Stomach (tissue), 4 donors: Measurements from ENCODE around the gene PKP2.

Source experiments
- CTCF ChIP-seq, 7 experiments: fragments of 450-650 bp in 4 of 7; fragments of 200-600 bp in 3 of 7; sonication (generic) in 3 of 7; IDR thresholded peaks; one replicate each; pipeline ENCODE4 v1.5.1; 2016 to 2019; ENCODE audit warnings: antibody characterized with exemption in 7 of 7, control low read depth in 2 of 7, mild to moderate bottlenecking in 1 of 7
- POLR2A ChIP-seq, 4 donors: fragments of 450-650 bp; IDR thresholded peaks; one replicate each; pipeline ENCODE4 v1.6.1; 2016; ENCODE audit warnings: antibody characterized with exemption in 4 of 4, control low read depth in 2 of 4, mild to moderate bottlenecking in 1 of 4, moderate library complexity in 1 of 4
- POLR2AphosphoS5 ChIP-seq, 3 donors: sonication (generic); formaldehyde crosslinking; IDR thresholded peaks; one replicate each; pipeline ENCODE4 v1.6.1; 2016; ENCODE audit warnings: antibody characterized with exemption in 3 of 3

DNA sequence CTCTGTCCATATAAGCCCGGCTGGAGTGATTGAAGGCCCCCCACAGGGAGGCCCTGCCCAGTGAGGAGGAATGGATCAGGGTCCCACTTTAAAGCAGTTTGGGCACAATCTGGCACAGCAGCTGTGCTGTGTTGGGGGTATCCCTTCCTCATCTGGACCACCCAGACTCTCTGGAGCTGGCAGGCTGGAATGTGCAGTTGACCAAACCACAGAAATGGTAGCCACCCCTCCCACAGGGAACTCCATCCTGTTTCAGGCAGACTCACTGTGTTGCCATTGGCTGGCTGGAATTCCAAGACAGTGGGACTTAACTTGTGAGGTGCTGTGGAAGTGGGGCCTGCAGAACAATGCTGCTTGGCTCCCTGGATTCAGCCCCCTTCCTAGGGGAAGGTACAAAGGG, 87.4 kb downstream of the PKP2 start:
- TF ChIP-seq POLR2AphosphoS5 (IDR thresholded peaks at IDR 0.05) (no peak), CTCF (IDR thresholded peaks at IDR 0.05) (no peak), POLR2A (IDR thresholded peaks at IDR 0.05) (no peak)
